ENCODE results near the gene DMAC2L. TPM values are rescaled to one million over a fixed set of nuclear protein-coding genes. Genes with fewer than 3 reads are reported as not detected.
A peak's percentile ranks its signal among the peaks of the same experiment; 100 is the strongest.

Gene DMAC2L
- total RNA-seq, 3 donors from 2014 or later: 19.7 to 30.7 (median 20.3) TPM

- DNase-seq (ENCODE audit: low spot score in 2 of 2): no peak
- TF ChIP-seq, protein P1, sequence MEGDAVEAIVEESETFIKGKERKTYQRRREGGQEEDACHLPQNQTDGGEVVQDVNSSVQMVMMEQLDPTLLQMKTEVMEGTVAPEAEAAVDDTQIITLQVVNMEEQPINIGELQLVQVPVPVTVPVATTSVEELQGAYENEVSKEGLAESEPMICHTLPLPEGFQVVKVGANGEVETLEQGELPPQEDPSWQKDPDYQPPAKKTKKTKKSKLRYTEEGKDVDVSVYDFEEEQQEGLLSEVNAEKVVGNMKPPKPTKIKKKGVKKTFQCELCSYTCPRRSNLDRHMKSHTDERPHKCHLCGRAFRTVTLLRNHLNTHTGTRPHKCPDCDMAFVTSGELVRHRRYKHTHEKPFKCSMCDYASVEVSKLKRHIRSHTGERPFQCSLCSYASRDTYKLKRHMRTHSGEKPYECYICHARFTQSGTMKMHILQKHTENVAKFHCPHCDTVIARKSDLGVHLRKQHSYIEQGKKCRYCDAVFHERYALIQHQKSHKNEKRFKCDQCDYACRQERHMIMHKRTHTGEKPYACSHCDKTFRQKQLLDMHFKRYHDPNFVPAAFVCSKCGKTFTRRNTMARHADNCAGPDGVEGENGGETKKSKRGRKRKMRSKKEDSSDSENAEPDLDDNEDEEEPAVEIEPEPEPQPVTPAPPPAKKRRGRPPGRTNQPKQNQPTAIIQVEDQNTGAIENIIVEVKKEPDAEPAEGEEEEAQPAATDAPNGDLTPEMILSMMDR (IDR thresholded peaks at IDR 0.05): no peak
- TF ChIP-seq POLR2AphosphoS5 (IDR thresholded peaks at IDR 0.05) (no peak), POLR2A (IDR thresholded peaks at IDR 0.05) (no peak)
- H3K36me3 ChIP-seq: no peaks in the 10 kb centered on the region
- H3K27me3 ChIP-seq: no peaks in the 10 kb centered on the region
- intact Hi-C loops (cut with DNase I; ENCODE audit: low total_unique reads): no loop called here
- no peaks in the 10 kb centered on the region for H3K9me3 ChIP-seq
- no peak overlapping the region for H3K4me3 ChIP-seq
- H3K4me1 ChIP-seq: no peaks in the 10 kb centered on the region
- H3K27ac ChIP-seq: no peak overlapping the region
These were observed 10.2 kb upstream of the DMAC2L start for GRCh38 chr14:50301914-50302313.

DNA sequence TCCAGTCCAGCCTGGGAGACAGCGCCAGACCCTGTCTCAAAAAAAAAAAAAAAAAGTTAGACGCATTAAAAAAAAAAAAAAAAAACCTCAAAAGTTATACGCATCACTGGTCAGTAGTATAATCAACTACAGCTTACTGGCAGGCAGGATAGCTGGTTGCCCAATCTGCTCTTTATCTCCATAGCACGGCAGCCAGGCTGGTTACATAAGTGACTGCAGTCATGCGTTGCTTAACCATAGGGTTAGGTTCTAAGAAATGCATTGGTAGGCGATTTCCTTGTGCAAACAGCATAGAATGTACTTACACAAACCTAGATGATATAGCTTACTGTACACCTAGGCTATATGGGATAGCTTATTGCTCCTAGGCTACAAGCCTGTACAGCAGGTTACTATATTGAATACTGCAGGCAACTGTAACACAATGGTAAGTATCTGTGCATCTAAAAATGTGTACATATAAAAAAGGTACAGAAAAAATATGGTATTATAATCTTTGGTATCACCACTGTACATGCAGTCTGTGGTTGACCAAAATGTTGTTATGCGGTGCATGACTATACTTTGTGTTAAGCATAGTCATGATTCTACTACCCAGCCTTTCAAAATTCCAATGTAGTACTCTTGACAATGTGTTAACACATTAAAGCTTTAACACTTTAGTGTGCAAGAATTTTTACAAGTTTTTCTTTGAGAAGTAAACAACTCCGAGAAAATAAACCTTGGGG is 8.2 kb upstream of the DMAC2L start:
- DNase-seq (ENCODE audit: low spot score in 2 of 2): no peak
- H3K4me3 ChIP-seq: no peak overlapping the region

DNA sequence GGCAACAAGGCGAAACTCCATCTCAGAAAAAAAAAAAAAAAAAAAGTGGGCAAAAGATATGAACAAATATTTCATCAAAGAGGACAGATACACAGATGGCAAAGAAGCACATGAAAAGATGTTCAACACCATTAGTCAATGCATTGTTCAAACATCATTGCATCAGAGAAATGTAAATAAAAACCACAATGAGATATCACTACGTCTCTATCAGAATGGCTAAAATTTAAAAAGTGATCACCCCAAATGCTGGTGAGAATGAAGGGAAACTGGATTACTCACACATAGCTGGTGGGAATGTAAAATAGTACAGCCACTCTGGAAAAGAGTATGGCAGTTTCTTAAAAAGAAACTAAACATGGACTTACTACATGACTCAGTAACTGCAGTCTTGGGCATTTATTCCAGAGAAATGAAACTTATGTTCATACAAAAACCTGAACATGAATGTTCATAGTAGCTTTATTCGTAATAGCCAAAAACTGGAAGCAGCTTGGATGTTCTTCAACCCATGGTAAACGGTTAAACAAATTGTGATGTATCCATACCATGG is 3.7 kb upstream of the DMAC2L start:
- TF ChIP-seq POLR2AphosphoS5 (IDR thresholded peaks at IDR 0.05): no peak
- no peak for TF ChIP-seq POLR2A (IDR thresholded peaks at IDR 0.05)
- TF ChIP-seq, protein P1 (IDR thresholded peaks at IDR 0.05): no peak
- intact Hi-C loops (cut with DNase I; ENCODE audit: low total_unique reads): no loop called here
- H3K4me1 ChIP-seq: peaks cover 4 to 5% of the 10 kb centered on the region in 2 donors
- H3K9me3 ChIP-seq: no peaks in the 10 kb centered on the region
- H3K36me3 ChIP-seq: no peaks in the 10 kb centered on the region
- H3K4me3 ChIP-seq: no peak overlapping the region
- no peak for DNase-seq (ENCODE audit: low spot score in 2 of 2)
- H3K27ac ChIP-seq: no peak overlapping the region
- H3K27me3 ChIP-seq: no peaks in the 10 kb centered on the region

More for the DNA sequence above, 8.2 kb upstream of the DMAC2L start:
- Histone ChIP-seq H3K27ac (no peak overlapping the region), H3K27me3 (no peaks in the 10 kb centered on the region), H3K36me3 (no peaks in the 10 kb centered on the region), H3K9me3 (no peaks in the 10 kb centered on the region), H3K4me1 (no peaks in the 10 kb centered on the region)
- TF ChIP-seq POLR2A (IDR thresholded peaks at IDR 0.05) (no peak), POLR2AphosphoS5 (IDR thresholded peaks at IDR 0.05) (no peak)
- TF ChIP-seq, protein P1 (IDR thresholded peaks at IDR 0.05): no peak
- intact Hi-C loops (cut with DNase I; ENCODE audit: low total_unique reads): no loop called here

DNA sequence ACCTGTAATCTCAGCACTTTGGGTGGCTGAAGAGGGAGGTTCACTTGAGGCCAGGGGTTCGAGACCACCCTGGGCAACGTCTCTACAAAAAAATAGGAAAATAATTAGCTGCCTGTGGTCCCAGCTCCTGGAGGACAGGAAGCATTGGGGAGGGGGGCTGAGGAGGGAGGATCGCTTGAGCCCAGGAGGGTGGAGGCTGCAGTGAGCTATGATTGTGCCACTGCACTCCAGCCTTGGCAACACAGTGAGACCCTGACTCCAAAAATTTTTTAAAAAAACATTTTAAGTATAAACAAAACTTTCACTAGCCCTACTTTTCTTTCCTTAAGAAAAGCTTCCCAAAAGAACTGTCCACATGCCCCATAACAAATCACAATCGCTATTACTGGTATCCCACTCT is 1.7 kb upstream of the DMAC2L start:
- no peaks in the 10 kb centered on the region for H3K9me3 ChIP-seq
- no peak overlapping the region for H3K4me3 ChIP-seq
- TF ChIP-seq, protein P1 (IDR thresholded peaks at IDR 0.05): no peak
- TF ChIP-seq POLR2AphosphoS5 (IDR thresholded peaks at IDR 0.05): no peak
- no peak for TF ChIP-seq POLR2A (IDR thresholded peaks at IDR 0.05)
- intact Hi-C loops (cut with DNase I; ENCODE audit: low total_unique reads): no loop called here
- peaks cover 4 to 5% of the 10 kb centered on the region in 2 donors for H3K4me1 ChIP-seq
- DNase-seq (ENCODE audit: low spot score in 2 of 2): no peak
- H3K36me3 ChIP-seq: no peaks in the 10 kb centered on the region
- no peaks in the 10 kb centered on the region for H3K27me3 ChIP-seq
- H3K27ac ChIP-seq: no peak overlapping the region

DNA sequence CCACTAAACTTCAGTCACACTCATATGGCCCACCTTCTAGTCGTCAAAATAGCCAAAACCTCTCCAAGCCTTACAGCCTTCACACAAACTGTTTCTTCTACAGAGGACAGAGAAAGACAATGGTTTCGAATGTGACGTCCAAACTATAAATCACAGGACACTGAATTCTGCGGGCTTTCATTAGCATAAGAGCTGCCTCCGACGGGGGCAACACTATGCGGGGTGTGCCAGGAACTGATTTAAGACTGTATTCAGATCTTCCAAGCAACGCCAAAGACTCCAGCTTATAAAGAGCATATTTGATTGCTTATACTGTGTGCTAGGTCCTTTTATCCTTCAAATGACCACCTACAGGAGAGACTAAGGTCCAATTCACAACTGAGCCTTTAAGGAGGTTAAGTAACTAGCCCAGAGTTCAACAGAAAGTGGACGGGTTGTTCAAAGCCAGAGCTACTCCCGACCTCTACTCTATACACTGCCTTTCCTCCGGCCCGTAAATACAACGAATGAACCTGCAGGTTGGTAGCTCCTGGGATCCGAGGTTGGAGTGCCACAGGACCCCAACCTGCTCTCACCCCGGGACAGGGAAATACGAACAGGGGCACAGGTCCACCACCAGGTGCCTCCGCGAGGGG is 670 bp upstream of the DMAC2L start:
- Histone ChIP-seq H3K4me1 (peaks cover 4 to 5% of the 10 kb centered on the region in 2 donors), H3K27me3 (no peaks in the 10 kb centered on the region), H3K4me3 (peak overlapping the region; percentile 84 to 91 (median 88)), H3K27ac (peak overlapping the region; percentile 95 to 97), H3K9me3 (no peaks in the 10 kb centered on the region), H3K36me3 (no peaks in the 10 kb centered on the region)
- intact Hi-C loops (cut with DNase I; ENCODE audit: low total_unique reads): no loop called here
- TF ChIP-seq POLR2A (IDR thresholded peaks at IDR 0.05) (no peak), POLR2AphosphoS5 (IDR thresholded peaks at IDR 0.05) (no peak)
- TF ChIP-seq, protein P1 (IDR thresholded peaks at IDR 0.05): peak in 2 of 3 donors; percentile 62 to 66
- no peak for DNase-seq (ENCODE audit: low spot score in 2 of 2)
